Peyer's patch (tissue), 4 donors: ENCODE data around the gene KLK11. TPM values are rescaled to one million over a fixed set of nuclear protein-coding genes. Genes with fewer than 3 reads are reported as not detected.

ENCODE experiments used
- DNase-seq, 3 donors: peaks; one replicate each; pipeline ENCODE4 v3.0.0-alpha.2; 2017 to 2019
- H3K27ac ChIP-seq, 4 donors: fragments of 200-600 bp; sonication (generic); one replicate each; pipeline ENCODE4 v1.5.1; 2016 to 2019
- H3K27me3 ChIP-seq, 2 donors: fragments of 200-600 bp; sonication (generic); one replicate each; pipeline ENCODE4 v1.5.1; 2019
- H3K36me3 ChIP-seq, 3 donors: fragments of 200-600 bp; sonication (generic); one replicate each; pipeline ENCODE4 v1.5.1; 2016 to 2019
- H3K4me1 ChIP-seq, 4 donors: fragments of 200-600 bp; sonication (generic); one replicate each; pipeline ENCODE4 v1.5.1; 2016 to 2019
- H3K4me3 ChIP-seq, 4 donors: fragments of 200-600 bp; sonication (generic); 1 replicate in 3 of 4; 2 replicates in 1 of 4; pipeline ENCODE4 v1.5.1; 2016 to 2019; ENCODE audit warnings: mild to moderate bottlenecking in 1 of 4
- H3K9me3 ChIP-seq, 4 donors: fragments of 200-600 bp; sonication (generic); one replicate each; pipeline ENCODE4 v1.5.1; 2016 to 2019; ENCODE audit warnings: mild to moderate bottlenecking in 1 of 4
- CTCF ChIP-seq, 6 experiments: fragments of 450-650 bp in 4 of 6; fragments of 200-600 bp in 2 of 6; sonication (generic) in 1 of 6; IDR thresholded peaks; one replicate each; pipeline ENCODE4 v1.5.1; 2017 to 2019; ENCODE audit warnings: antibody characterized with exemption in 6 of 6, mild to moderate bottlenecking in 3 of 6, moderate library complexity in 1 of 6
- POLR2A ChIP-seq, 2 donors: fragments of 450-650 bp; IDR thresholded peaks; one replicate each; pipeline ENCODE4 v1.5.1; 2017; ENCODE audit warnings: antibody characterized with exemption in 2 of 2, mild to moderate bottlenecking in 2 of 2, moderate library complexity in 2 of 2
- total RNA-seq, 4 donors: library from RNA; depleted of rRNA; stranded (reverse); fragments of >200 nt; gene quantifications; one replicate each; pipeline ENCODE4 v1.1.0, GENCODE V29; 2016

Gene KLK11
- total RNA-seq, 4 donors from 2014 or later: 1.7 to 3.8 (median 1.9) TPM; not detected in 1

- H3K36me3 ChIP-seq: no peaks in the 10 kb centered on the region
- no peaks in the 10 kb centered on the region for H3K27me3 ChIP-seq
- H3K4me1 ChIP-seq: no peaks in the 10 kb centered on the region
- H3K4me3 ChIP-seq: no peak overlapping the region
- no peak for TF ChIP-seq CTCF (IDR thresholded peaks at IDR 0.05)
- TF ChIP-seq POLR2A (IDR thresholded peaks at IDR 0.05): no peak
- no peaks in the 10 kb centered on the region for H3K9me3 ChIP-seq
- no peak overlapping the region for H3K27ac ChIP-seq
- DNase-seq: no peak
These were observed 44.2 kb downstream of the KLK11 start for GRCh38 chr19:50982186-50982585.

GRCh38 chr19:50981587-50982146, 44.7 kb downstream of the KLK11 start:
- no peaks in the 10 kb centered on the region for H3K9me3 ChIP-seq
- no peaks in the 10 kb centered on the region for H3K27me3 ChIP-seq
- H3K4me3 ChIP-seq: no peak overlapping the region
- no peak overlapping the region for H3K27ac ChIP-seq
- no peak for DNase-seq
- H3K4me1 ChIP-seq: no peaks in the 10 kb centered on the region
- TF ChIP-seq POLR2A (IDR thresholded peaks at IDR 0.05) (no peak), CTCF (IDR thresholded peaks at IDR 0.05) (no peak)
- H3K36me3 ChIP-seq: no peaks in the 10 kb centered on the region

- no peak for DNase-seq
- Histone ChIP-seq H3K4me1 (no peaks in the 10 kb centered on the region), H3K9me3 (no peaks in the 10 kb centered on the region), H3K4me3 (no peak overlapping the region), H3K27ac (no peak overlapping the region), H3K27me3 (no peaks in the 10 kb centered on the region), H3K36me3 (no peaks in the 10 kb centered on the region)
- TF ChIP-seq CTCF (IDR thresholded peaks at IDR 0.05): no peak
- TF ChIP-seq POLR2A (IDR thresholded peaks at IDR 0.05): no peak
These were observed 46.2 kb downstream of the KLK11 start for GRCh38 chr19:50980208-50980607.

- Histone ChIP-seq H3K9me3 (no peaks in the 10 kb centered on the region), H3K27ac (no peak overlapping the region), H3K36me3 (no peaks in the 10 kb centered on the region), H3K27me3 (no peaks in the 10 kb centered on the region), H3K4me1 (no peaks in the 10 kb centered on the region), H3K4me3 (no peak overlapping the region)
- TF ChIP-seq CTCF (IDR thresholded peaks at IDR 0.05) (no peak), POLR2A (IDR thresholded peaks at IDR 0.05) (no peak)
- no peak for DNase-seq
These were observed 46.7 kb downstream of the KLK11 start for GRCh38 chr19:50979758-50980157.

- Histone ChIP-seq H3K27ac (no peak overlapping the region), H3K36me3 (no peaks in the 10 kb centered on the region), H3K4me3 (no peak overlapping the region), H3K9me3 (no peaks in the 10 kb centered on the region), H3K4me1 (no peaks in the 10 kb centered on the region), H3K27me3 (no peaks in the 10 kb centered on the region)
- no peak for DNase-seq
- TF ChIP-seq POLR2A (IDR thresholded peaks at IDR 0.05) (no peak), CTCF (IDR thresholded peaks at IDR 0.05) (no peak)
These were observed 47.5 kb downstream of the KLK11 start for GRCh38 chr19:50978772-50979390.
